HG02981 (cell line): ENCODE measurements around the gene ELAVL1.

Experiments
- ATAC-seq: cut with Tn5 transposase; IDR thresholded peaks from one replicate; pipeline ENCODE4 v1.9.1; 2021; ENCODE audit warnings: mild to moderate bottlenecking, moderate library complexity; ENCODE audit not compliant: unreplicated experiment

ELAVL1 gene

DNA sequence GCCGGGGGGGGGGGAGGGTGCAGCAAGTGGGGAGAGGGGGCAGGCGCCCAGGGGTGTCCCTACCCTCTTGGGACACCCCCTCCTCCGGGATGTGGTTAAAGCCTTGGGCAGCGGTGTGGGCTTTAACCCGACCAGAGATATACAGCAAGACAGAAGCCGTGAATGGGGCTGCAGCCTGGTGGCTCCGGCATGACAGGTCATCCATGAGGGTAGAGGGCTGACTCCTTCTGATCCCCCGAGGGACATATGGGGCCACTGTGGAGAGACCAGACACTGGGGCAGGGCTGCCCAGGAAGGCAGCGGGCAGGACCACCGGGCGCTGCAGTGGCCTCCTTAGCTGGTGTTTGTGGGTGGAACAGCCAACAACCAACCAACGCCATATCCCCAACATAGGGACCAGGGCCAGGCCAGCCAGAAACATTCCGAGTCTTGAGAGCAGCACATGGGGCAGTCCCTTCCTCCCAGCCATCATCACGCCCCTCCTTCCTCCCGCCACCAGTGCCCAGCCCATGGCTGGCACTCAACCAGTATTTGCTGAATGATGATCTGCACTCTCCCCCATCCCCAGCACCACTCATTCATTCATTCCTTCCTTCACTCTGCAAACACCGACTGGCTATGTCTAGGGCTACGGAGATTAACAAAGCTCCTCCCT is 18.2 kb downstream of the ELAVL1 start:
- ATAC-seq: no peak

DNA sequence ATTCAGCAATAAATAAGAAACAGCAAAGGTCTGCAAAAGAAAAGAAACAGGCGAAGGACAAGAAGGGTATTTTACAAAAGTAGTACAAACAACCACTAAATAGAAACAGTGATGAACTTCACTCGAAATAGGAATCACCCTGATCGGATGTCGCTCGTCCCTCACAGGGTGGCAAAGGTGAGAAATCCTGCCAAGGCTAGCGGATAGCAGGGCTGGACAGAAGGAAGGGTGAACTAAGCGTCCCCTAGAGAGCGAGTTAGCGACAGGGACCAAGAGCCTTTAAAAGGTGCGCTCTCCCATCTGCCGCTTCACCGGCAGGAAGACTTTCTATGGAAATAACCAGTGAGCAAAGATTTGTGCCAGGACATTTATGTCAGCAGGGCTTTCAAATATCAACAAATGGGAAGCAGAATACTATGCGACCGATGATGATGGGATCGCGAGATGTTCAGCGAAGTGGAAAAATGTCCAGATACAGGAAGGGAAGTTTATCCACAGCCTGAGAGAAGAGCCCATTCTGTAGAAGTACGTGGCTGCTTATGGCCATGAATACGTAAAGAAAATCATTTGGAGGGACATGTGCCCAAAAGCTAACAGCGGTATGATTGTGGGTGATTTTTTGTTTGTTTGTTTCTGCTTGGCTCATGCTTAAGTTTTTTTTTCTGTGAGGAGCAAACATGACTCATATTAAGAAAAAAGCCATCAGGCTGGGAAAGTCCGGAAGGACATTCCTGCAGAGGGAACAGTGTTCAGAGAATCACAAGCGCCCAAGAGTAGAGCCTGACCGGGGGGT is 18.9 kb downstream of the ELAVL1 start:
- ATAC-seq: no peak

DNA sequence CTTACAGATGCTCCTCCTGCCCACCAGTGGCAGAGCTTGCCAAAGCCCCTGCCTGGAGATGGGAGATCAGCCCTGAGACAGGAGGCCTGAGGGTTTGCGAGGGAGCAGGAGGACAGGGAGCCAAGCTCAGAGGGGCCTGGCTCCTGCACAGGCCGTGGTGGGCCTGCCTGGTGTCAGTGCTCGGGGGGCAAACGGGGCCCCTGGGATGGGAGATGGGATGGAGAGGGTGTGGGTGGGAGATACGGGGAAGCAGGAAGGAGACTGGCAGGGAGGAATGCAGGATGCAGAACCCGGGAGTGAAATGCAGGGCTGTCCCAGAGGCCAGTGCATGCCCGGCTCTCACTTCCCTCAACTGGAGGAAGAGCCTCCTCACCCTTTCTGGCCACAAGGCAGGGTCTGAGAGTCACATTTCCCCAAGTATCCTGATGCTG is 19.9 kb downstream of the ELAVL1 start:
- ATAC-seq: no peak

DNA sequence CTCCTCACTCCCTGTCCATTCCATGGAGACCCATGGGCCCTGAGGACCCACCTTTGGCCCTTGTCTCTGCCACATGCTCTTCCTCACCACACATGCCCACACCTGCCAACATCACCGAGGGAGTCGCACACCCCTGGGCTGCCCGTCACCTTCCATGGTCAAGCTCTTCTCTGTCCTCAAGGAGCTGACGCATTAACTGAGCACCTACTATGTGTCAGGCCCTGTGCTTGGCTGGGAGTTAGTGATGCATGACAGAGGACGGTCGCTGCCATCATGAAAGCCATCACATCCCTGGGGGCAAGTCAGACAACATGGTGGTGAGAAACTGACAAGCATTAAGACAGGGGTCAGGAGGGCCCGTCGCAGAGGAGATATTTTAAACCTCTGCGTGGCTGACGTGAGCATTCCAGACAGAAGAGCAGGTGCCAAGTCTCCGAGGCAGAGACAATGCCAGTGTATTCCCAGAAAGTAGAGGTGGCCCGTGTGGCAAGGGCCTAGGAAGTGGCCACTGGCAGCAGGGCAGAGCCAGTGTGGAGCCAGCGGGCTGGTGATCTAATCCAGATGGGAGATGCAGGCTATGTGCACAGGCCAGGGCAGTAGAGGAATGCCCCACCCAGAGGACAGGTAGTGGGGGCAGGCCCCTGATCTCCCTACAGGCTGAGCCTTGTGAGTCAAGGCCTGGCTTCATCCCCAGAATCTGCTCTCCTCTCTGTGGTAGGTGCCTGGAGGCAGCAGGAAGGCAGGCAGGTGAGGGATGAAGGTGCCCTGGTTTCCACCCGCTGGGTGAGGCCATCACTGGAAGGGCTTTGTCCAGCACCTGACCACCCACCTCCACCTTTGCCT is 21.2 kb downstream of the ELAVL1 start:
- ATAC-seq: no peak

DNA sequence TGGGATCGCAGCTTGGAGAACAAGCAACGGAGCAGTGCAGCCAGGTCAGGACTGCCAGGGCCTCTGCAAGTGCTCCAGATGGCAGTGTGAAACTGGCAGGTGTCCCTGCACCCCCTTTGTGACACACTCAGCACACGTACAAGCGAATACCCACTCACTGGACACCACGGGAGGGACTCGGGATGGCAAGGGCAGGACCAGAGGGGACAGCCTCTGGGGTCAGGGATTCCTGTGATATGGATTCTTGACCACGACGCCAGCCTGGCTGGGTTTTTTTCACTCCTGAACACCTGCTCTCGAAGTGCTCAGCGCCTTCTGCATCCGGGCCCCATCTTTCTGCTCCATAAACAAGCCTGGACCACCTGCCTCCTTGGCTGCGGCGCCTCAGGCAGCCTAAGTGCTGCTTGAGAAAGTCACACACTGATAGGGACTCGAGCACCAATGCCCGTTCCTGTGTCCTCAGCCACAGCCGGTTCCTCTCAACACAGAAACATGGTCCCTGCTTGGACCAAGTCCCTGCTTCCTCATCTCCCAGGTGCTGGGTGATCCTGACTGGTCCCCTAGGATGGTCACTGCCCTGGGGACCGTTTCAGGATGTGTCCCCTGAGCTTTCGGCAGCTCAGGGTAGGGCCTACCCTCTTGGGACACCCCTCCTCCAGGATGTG is 22.0 kb downstream of the ELAVL1 start:
- ATAC-seq: no peak

DNA sequence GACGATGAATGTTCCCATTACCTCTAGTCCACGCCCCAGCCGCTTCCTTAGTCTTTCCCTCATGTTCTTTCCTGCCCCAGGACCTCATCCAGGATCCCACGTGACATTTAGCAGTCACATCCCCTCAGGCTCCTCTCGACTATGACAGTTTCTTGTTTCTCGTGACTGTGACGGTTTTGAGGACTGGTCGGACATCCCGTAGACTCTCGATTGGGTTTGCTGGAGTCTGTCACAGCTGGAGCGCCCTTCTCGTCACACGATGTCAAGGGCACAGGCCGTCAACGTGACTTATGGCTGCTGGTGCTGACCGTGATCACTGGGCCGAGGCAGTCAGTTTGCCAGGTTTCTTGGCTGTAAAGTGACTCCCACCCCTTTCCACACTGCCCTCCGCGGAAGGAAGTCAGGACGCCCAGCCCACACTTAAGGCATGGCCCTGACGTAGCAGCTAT is 22.8 kb downstream of the ELAVL1 start:
- no peak for ATAC-seq

DNA sequence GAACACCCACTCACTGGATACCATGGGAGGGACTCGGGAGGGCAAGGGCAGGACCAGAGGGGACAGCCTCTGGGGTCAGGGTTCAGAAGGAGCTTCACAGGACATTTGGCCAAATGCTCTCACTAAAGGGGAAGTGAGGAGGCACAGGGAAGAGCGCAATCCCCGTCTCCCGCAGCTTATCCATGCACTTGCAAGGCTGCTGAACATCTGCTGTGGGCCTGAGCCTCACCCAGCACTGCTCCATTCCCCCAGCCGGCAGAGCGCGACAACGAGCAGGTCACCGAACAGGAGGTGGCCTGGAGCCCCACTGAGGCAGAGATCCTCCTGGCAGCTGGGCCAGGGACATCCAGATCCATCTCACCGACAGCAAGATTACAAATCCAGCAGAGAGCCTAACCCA is 23.3 kb downstream of the ELAVL1 start:
- ATAC-seq: no peak

DNA sequence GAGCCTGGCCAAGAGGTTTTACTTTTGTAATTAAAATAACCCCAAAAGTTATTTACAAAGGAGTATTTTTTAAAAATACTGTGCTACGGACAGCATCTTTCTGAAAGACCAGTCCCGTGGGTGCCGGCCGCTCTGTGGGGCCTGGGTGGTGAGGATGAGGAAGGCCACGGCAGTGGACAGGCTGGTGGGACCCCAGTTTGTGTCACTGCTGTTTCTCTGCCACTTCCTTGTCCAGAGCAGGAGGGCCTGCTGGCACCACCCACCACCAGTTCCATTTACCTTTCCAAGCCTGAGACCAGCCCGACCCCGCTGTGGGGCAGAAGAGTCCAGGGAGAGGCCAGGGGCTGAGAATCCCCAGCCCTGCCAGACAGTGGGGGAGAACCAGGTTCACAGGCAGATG is 23.8 kb downstream of the ELAVL1 start:
- no peak for ATAC-seq

DNA sequence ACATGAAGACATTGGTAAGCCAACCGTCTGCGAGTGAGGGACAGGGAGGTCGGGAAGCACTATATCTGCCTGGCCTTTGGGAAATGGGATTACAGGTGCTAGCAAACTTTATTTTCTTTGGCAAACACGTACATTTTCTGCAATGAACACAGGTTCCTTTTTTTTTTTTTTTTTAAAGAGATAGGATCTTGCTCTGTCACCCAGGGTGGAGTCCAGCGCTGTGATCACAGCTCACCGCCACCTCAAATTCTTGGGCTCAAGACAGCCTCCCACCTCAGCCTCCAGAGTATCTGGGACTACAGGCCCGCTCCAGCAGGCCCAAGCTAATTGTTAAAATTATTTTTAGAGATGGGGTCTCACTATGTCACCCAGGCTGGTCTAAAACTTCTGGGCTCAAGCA is 24.2 kb downstream of the ELAVL1 start:
- no peak for ATAC-seq

DNA sequence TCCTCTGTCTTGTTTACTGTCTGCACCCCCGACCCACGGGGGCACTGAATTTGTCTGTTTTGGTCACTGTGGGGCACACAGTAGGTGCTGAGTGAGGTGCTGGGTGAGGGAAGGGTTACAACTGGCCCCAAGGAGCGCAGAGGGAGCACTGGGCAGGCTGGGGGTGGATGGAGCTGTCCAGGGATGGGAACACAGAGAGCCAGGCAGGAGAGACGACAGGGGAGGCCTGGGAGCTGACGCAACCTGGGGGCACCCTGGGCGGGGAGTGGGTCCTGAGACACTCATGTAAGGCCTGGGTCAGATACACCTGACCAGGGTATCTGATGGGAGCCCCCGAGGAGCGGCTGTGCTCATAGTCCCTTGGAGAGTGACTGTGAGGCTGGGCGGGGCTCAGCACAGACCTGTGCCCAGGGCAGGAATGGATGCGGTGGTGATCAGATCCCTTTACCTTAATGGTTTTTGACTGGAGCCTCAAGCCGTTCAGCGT is 24.8 kb downstream of the ELAVL1 start:
- no peak for ATAC-seq

DNA sequence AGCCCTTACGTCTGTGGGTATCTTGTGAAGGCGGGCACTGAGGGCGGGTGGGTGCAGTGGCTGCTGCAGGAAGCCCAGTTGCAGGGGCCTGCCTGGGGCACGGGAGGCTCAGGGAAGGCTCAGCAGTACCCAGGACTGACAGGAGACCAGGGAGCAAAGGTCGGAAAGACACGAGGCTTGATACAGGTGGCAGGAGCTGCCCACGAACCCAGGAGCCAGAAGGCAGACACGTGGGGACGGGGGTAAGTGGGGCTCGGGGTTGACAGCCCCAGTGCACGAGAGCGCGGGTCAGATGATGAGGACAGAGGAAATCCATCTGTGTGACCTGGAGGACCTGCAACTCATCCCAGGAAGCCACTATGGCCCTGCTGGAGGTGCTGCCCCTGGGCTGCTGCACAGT is 25.3 kb downstream of the ELAVL1 start:
- ATAC-seq: no peak

DNA sequence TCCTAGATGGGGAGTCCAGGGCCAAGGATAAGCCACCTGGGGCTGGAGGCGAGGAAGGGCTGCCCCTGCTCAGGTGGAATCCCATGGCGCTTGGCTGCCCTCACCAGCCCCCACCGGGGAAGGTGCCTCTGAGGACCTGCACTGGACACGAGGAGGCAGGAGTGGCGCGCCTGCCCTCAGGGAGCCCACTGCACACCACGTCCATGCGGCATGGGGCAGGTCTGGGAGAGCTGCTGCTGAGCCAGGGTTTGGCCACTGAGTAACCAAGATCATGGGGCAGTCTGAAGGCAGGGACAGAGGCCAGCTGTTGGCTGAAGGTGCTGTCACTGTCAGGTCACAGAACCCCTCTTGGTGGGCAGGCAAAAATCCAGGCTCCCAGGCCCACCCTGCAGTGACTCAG is 25.9 kb downstream of the ELAVL1 start:
- ATAC-seq: no peak

DNA sequence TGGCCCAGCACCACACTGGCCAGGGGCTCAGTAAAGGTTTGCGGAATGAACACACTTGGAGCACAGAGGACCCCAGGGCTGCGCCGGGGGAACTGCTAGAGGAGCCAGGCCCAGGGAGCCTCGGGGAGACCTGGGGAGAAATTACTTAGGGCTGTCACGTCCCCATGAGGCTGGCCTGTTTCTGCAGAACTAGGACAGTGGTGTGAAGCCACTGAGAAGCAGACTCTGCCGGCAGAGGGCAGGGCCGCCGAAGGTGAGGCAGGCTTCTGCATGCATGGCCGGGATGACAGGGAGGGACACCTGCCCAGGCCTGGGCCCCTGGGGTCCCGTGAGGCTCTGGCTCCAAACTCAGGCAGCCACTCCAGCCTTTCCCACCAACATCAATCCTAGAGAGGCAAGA is 26.4 kb downstream of the ELAVL1 start:
- no peak for ATAC-seq

DNA sequence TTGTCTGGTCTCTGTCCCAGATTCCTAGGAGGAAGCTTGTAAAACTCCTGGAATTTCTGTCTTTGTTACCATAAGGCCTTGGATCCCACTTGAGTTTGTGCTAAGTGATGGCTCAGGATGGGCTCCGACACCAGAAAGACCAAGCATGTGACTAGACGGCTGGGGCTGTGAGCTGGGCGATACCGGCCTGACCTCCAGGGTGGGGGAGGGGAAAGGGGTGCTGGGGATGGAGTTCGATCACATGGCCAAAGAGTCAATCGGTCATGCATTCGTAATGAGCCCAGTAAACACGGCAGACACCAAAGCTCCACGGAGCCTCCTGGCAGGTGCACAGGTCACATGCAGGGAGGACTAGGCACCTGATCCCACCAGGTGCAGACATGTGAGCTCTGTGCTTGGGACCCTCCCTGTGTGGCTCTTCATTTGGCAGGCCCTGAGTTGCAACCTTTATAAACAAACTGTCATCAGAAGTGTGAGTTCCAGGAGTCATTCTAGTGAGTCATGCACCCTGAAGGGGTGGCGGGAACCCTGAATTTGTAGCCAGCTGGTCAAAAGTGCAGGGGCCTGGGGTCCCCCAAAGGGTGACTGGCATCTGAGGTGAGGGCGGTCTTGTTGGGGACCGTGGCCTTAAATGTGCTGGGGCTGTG is 27.1 kb downstream of the ELAVL1 start:
- no peak for ATAC-seq

DNA sequence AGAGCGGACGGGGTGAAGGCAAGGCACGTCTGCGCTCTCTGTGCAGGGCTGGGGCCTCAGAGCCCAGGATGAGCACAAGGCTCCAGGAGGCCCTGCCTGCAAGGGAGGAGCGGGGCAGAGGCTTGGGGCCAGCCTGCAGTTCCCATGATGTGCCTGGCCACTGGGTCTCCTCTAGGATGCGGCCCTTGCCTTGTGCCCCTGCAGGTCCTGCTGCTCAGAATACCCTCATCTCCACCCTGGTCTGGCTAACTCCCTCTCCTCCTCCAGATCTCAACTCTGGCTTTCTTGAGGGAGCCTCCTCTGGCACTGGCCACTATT is 27.8 kb downstream of the ELAVL1 start:
- ATAC-seq: no peak

DNA sequence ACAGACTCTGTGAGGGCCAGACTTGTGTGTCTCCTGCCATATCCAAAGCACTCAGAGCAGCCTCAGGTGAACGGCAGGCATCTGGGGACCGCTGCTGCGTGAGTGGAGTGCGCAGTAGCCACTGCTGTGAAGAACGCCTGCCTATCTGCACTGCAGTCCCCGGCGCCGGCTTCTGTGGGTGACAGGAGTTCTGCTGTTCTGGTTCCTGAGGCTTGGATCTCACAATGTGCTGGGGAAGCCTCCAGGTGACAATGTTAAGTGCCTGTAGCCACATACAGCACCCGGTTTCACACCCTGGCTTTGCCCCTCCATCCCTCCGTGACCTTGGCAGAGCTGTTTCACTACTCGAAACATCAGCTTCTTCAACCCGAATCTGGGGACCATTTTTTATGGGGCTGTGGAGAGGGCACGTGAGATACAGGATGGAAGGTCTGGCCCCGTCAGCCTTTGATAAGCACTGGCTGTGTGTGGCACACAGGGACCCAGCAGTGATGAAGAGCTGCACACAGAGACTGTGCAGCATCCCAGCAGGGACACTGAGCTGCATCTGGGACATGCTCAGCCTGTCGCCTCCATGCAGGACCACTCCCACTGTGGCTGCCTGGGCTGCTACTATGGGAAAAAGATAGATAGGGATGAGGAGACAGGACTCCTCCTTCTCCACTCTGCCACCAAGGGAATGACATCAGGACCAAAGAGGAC is 28.3 kb downstream of the ELAVL1 start:
- no peak for ATAC-seq

DNA sequence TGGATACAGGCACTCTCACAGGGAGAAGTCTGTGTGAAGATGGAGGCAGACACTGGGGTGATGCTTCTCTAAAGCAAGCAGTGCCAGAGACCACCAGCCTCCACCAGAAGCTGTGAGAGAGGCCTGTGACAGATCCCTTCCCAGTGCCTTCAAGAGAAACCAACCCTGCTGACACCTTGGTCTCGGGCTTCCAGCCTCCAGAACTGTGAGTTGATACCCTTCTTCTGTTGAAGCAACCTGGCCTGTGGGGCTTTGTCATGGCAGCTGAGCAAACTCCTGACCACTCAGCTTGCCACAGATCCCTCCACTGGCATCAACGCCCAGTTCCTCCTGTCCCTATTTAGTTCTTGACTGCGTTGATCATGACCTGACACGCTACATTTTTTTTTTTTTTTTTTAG is 29.0 kb downstream of the ELAVL1 start:
- no peak for ATAC-seq

DNA sequence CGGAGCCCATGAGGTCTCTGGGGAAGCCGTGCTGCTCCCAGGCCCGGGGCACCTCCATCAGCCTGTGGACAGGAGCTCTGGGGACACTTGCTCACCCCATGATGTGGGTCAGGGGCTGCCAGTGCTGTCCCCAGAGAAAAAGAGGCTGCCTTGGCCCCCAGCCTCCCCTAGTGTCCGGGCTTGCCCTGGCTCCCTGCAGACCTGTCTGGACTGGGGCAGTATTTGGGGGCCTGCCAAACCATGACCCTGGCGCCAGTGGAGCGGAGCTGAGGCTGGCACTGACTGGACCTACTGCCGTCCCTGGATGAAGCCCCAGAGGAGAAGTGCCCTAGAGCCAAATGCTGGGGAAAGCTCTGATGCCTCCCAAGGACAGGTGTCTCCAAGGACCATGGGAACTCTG is 30.4 kb downstream of the ELAVL1 start:
- no peak for ATAC-seq

DNA sequence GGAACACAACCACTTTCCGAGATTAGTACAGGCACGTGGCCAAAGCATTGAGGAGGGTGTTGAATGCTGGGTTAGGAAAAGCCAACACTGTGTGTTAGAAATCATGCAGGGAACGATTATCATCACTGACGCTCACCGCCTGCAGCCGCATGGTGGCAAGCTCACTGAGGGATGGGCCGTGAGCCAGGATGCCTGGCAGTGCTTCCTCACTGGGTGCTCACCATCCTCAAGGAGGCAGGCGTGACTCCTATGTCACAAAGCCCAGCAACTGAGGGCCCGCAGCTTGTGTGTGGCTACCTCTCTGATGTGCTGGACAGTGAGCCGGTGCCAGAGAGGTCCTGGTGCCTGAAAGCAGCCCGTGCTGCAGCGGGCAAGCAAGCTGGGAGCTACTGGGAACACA is 31.6 kb downstream of the ELAVL1 start:
- no peak for ATAC-seq
